Upper lobe of left lung (tissue), 4 donors: ENCODE data around the gene RPS6KA3.

ENCODE experiments used
- EP300 ChIP-seq, 4 donors: sonication (generic); formaldehyde crosslinking; IDR thresholded peaks; one replicate each; pipeline ENCODE4 v1.5.1; 2017; ENCODE audit warnings: antibody characterized with exemption in 4 of 4, control low read depth in 2 of 4
- TF ChIP-seq, protein P1 (sequence below), 6 experiments: fragments of 450-650 bp in 4 of 6; fragments of 200-600 bp in 2 of 6; sonication (generic) in 2 of 6; IDR thresholded peaks; one replicate each; pipeline ENCODE4 v1.5.1; 2016 to 2019; ENCODE audit warnings: antibody characterized with exemption in 6 of 6

DNA sequence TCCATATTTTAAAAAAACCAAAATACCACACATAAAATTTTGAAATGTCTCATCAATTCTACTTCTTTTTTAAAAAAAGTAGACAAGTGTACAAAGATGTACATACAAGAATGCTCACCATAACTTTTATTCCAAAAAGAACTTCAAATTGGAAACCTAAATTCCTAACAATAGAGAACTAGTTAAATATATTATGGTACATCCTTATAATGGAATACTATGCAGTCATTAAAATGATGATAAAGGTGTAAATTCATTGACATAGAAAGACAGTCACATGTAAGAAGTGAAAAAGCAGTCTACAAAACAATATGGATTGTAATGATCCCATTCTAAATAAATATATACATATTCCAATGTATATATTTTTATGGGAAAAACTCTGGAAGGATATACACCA, 31.0 kb downstream of the RPS6KA3 start:
- TF ChIP-seq, protein P1, sequence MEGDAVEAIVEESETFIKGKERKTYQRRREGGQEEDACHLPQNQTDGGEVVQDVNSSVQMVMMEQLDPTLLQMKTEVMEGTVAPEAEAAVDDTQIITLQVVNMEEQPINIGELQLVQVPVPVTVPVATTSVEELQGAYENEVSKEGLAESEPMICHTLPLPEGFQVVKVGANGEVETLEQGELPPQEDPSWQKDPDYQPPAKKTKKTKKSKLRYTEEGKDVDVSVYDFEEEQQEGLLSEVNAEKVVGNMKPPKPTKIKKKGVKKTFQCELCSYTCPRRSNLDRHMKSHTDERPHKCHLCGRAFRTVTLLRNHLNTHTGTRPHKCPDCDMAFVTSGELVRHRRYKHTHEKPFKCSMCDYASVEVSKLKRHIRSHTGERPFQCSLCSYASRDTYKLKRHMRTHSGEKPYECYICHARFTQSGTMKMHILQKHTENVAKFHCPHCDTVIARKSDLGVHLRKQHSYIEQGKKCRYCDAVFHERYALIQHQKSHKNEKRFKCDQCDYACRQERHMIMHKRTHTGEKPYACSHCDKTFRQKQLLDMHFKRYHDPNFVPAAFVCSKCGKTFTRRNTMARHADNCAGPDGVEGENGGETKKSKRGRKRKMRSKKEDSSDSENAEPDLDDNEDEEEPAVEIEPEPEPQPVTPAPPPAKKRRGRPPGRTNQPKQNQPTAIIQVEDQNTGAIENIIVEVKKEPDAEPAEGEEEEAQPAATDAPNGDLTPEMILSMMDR (IDR thresholded peaks at IDR 0.05) = no peak
- TF ChIP-seq EP300 (IDR thresholded peaks at IDR 0.05) = no peak
